ENCODE data around the gene ZNF184. TPM values are rescaled to one million over a fixed set of nuclear protein-coding genes. Genes with fewer than 3 reads are reported as not detected.
A peak's percentile ranks its signal among the peaks of the same experiment; 100 is the strongest.

ZNF184 gene
- polyA plus RNA-seq, 1 donor from 2014 or later, result 16.4 TPM

DNA sequence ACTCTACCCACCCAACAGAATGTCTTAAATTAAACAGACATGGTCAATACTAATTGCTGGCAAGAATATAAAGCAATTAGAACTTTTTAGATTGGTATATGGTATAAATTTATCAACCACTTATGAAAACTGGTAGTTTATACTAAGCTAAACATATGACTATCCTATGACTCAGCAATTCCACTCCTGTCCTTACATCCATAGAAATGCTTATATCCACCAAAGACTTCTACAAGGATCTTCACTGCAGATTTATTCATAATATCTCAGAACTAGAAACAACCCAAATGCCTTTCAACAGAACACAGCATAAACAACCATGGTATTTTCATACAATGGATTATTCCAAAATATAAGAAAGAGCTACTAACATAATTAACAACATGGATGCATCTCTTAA lies 4.6 kb downstream of the ZNF184 start:
- TF ChIP-seq EP300 (conservative IDR thresholded peaks at IDR 0.05; ENCODE audit: poor library complexity, severe bottlenecking) (no peak), EZH2 (IDR thresholded peaks at IDR 0.05; ENCODE audit: borderline replicate concordance, insufficient read depth, low read length, poor library complexity, severe bottlenecking) (no peak), TAF1 (IDR thresholded peaks at IDR 0.05; ENCODE audit: low read depth) (no peak), POLR2AphosphoS5 (IDR thresholded peaks at IDR 0.05) (no peak), RAD21 (conservative IDR thresholded peaks at IDR 0.05) (no peak), SMC3 (conservative IDR thresholded peaks at IDR 0.05; ENCODE audit: poor library complexity) (no peak), MXI1 (conservative IDR thresholded peaks at IDR 0.05; ENCODE audit: poor library complexity, severe bottlenecking) (no peak)
- TF ChIP-seq, protein P1, sequence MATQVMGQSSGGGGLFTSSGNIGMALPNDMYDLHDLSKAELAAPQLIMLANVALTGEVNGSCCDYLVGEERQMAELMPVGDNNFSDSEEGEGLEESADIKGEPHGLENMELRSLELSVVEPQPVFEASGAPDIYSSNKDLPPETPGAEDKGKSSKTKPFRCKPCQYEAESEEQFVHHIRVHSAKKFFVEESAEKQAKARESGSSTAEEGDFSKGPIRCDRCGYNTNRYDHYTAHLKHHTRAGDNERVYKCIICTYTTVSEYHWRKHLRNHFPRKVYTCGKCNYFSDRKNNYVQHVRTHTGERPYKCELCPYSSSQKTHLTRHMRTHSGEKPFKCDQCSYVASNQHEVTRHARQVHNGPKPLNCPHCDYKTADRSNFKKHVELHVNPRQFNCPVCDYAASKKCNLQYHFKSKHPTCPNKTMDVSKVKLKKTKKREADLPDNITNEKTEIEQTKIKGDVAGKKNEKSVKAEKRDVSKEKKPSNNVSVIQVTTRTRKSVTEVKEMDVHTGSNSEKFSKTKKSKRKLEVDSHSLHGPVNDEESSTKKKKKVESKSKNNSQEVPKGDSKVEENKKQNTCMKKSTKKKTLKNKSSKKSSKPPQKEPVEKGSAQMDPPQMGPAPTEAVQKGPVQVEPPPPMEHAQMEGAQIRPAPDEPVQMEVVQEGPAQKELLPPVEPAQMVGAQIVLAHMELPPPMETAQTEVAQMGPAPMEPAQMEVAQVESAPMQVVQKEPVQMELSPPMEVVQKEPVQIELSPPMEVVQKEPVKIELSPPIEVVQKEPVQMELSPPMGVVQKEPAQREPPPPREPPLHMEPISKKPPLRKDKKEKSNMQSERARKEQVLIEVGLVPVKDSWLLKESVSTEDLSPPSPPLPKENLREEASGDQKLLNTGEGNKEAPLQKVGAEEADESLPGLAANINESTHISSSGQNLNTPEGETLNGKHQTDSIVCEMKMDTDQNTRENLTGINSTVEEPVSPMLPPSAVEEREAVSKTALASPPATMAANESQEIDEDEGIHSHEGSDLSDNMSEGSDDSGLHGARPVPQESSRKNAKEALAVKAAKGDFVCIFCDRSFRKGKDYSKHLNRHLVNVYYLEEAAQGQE (IDR thresholded peaks at IDR 0.05; ENCODE audit: borderline replicate concordance), result no peak
- TF ChIP-seq, protein P2, sequence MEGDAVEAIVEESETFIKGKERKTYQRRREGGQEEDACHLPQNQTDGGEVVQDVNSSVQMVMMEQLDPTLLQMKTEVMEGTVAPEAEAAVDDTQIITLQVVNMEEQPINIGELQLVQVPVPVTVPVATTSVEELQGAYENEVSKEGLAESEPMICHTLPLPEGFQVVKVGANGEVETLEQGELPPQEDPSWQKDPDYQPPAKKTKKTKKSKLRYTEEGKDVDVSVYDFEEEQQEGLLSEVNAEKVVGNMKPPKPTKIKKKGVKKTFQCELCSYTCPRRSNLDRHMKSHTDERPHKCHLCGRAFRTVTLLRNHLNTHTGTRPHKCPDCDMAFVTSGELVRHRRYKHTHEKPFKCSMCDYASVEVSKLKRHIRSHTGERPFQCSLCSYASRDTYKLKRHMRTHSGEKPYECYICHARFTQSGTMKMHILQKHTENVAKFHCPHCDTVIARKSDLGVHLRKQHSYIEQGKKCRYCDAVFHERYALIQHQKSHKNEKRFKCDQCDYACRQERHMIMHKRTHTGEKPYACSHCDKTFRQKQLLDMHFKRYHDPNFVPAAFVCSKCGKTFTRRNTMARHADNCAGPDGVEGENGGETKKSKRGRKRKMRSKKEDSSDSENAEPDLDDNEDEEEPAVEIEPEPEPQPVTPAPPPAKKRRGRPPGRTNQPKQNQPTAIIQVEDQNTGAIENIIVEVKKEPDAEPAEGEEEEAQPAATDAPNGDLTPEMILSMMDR (IDR thresholded peaks at IDR 0.05; ENCODE audit: poor library complexity, severe bottlenecking), result no peak
- Histone ChIP-seq H3K79me2 (replicated peaks; ENCODE audit: insufficient read depth, low read length) (peaks cover 24% of the 10 kb centered on the region), H3K36me3 (ENCODE audit: insufficient read depth, low read length) (no peaks in the 10 kb centered on the region), H3K4me2 (ENCODE audit: low read length) (peak overlapping the region; percentile 3), H3K4me3 (ENCODE audit: low read length) (peak overlapping the region; percentile 4), H3F3A (ENCODE audit: insufficient read depth, low read length, poor library complexity, severe bottlenecking) (no peaks in the 10 kb centered on the region), H3K9me3 (ENCODE audit: low read length) (no peaks in the 10 kb centered on the region), H2AFZ (ENCODE audit: low read depth, low read length) (no peak overlapping the region), H4K20me1 (ENCODE audit: insufficient read depth) (no peaks in the 10 kb centered on the region), H3K27me3 (ENCODE audit: insufficient read depth, low read depth, low read length) (no peaks in the 10 kb centered on the region), H3K27ac (ENCODE audit: low read length) (no peak overlapping the region), H3K9me2 (ENCODE audit: insufficient read depth, low read length) (no peaks in the 10 kb centered on the region), H3K9ac (ENCODE audit: low read length) (no peak overlapping the region)

DNA sequence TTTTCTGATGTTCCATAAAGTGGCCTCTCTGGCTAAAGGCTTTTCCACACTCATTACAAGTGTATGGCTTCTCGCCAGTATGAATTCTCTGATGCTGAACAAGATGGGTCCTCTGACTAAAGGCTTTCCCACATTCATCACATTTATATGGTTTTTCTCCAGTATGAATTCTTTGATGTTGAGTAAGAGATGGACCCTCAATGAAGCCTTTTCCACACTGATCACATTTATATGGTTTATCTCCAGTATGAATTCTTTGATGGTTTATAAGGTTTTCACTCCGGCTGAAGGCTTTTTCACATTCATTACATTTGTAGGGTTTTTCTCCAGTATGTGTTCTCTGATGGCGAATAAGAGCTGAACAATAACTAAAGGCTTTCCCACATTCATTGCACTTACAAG lies 20.4 kb downstream of the ZNF184 start:
- Histone ChIP-seq H4K20me1 (ENCODE audit: insufficient read depth) (no peaks in the 10 kb centered on the region), H3K9me3 (ENCODE audit: low read length) (peaks cover 72% of the 10 kb centered on the region), H3K27ac (ENCODE audit: low read length) (no peak overlapping the region), H3K79me2 (replicated peaks; ENCODE audit: insufficient read depth, low read length) (no peaks in the 10 kb centered on the region), H3K4me2 (ENCODE audit: low read length) (no peak overlapping the region), H2AFZ (ENCODE audit: low read depth, low read length) (no peak overlapping the region), H3K4me3 (ENCODE audit: low read length) (no peak overlapping the region), H3K27me3 (ENCODE audit: insufficient read depth, low read depth, low read length) (no peaks in the 10 kb centered on the region), H3F3A (ENCODE audit: insufficient read depth, low read length, poor library complexity, severe bottlenecking) (no peaks in the 10 kb centered on the region), H3K36me3 (ENCODE audit: insufficient read depth, low read length) (peaks cover 66% of the 10 kb centered on the region), H3K9ac (ENCODE audit: low read length) (no peak overlapping the region), H3K9me2 (ENCODE audit: insufficient read depth, low read length) (no peaks in the 10 kb centered on the region)
- TF ChIP-seq TAF1 (IDR thresholded peaks at IDR 0.05; ENCODE audit: low read depth), result no peak
- TF ChIP-seq, protein P2 (IDR thresholded peaks at IDR 0.05; ENCODE audit: poor library complexity, severe bottlenecking), result no peak
- TF ChIP-seq, protein P1 (IDR thresholded peaks at IDR 0.05; ENCODE audit: borderline replicate concordance), result no peak
- no peak for TF ChIP-seq EP300 (conservative IDR thresholded peaks at IDR 0.05; ENCODE audit: poor library complexity, severe bottlenecking)
- no peak for TF ChIP-seq POLR2AphosphoS5 (IDR thresholded peaks at IDR 0.05)
- TF ChIP-seq MXI1 (conservative IDR thresholded peaks at IDR 0.05; ENCODE audit: poor library complexity, severe bottlenecking), result no peak
- TF ChIP-seq RAD21 (conservative IDR thresholded peaks at IDR 0.05), result no peak
- no peak for TF ChIP-seq SMC3 (conservative IDR thresholded peaks at IDR 0.05; ENCODE audit: poor library complexity)
- no peak for TF ChIP-seq EZH2 (IDR thresholded peaks at IDR 0.05; ENCODE audit: borderline replicate concordance, insufficient read depth, low read length, poor library complexity, severe bottlenecking)
